NCI-H345 treated with DMSO at 0.1 percent for 48 hours (cell line): ENCODE results near the gene SLAMF8.

Experiments used
- DNase-seq: peaks from one replicate; lab custom pipeline; 2025; ENCODE audit not compliant: unreplicated experiment; lab: John Stamatoyannopoulos, UW

Gene SLAMF8

DNA sequence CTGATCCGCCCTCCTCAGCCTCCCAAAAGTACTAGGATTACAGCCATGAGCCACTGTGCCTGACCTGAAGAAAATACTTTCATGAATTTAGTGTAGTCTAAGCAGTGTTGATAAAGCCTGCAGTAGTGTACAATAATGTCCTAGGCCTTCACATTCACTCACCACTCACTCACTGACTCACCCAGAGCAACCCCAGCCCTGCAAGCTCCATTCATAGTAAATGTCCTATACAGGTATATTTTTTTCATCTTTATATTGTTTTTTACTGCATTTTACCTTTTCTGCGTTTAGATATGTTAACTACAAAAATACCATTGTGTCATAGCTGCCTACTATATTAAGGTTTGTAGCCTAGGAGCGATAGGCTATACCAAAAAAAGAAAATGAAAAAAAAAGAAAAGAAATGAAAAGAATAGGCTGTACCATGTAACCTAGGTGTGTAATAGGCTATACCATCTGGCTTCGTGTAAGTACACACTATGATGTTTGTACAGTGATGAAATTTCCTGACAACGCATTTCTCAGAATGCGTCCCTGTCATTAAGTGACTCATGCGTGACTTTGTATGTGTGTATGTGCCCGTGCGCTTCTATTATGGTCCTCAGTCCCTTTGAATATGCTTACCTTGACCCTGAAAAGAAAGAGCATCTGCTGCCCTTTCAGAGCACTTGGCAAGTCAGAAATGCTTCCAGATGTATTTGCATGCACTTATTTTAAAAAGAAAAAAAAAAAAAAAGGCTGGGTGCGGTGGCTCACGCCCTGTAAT lies 9.2 kb upstream of the SLAMF8 start:
- peak; percentile 81 for DNase-seq

DNA sequence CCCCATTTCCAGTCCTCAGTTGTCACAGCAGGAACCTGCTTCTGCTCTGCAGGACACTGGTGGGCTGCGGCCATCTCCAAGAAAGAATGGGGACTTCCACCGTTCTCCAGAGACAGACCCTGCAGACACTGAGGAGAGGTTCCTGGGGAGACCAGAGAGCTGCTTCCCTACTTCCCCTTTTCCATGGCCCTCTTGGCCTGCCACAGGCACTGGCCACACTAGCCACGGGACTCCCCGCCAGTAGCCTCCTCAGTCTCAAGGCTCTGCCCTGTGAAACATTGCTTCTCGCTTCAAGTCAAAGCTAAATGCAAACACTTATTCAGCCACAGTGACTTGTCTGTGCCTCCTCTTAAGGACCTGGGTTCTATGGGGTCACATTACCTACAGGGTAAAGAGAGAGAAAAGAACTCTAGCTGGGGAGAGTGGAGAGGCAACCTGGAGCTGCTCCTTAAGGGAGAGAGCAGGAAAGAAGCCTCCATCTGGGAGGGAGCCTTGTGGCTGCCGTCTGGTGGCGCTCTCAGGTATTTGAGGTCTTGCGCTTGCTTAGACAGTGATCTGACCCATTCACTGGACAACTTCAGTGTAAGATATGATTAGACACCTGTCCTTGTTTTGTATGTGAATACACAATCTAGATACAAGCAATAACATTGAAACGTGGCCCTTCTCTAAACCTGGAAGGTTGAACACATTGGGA lies 5.4 kb upstream of the SLAMF8 start:
- DNase-seq, result no peak

DNA sequence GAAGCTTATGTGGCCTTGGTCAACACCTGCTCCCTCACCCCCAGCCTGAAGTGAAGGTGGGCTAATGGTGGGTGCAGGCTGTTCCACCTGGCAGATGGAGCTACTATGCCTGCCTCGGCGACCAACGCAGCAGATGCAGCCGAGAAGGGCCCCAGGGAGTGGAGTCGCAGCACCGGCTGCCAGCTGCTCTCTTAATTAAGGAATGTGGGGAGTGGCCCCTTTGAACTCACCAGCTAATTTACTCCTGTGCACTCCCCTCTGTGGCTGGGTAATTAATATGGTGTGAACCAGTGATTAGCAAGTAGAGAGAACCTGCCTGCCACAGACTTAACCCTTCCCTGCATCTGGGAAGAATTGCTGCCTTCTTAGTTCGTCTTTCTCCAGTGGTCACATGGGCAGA lies 3.3 kb upstream of the SLAMF8 start:
- DNase-seq, result peak; percentile 11

DNA sequence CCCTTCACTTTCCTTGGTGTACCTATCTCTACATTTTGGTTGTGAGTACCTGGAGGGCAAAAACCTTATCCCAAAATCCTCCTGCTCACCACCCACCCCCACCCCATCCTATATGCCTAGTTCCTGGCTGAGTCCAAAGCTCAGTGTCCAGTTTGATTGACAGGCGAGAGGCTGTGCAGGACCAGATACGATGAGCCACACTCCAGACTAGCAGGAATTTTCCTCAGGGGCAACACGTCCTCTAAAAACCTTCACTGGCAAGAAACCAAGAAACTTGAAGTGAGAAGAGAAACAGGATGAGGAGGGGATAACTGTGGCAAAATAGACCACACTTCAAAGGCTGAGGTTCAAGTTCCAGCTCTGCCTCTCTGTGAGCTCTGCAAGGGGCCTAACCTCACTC lies 1.1 kb upstream of the SLAMF8 start:
- no peak for DNase-seq

DNA sequence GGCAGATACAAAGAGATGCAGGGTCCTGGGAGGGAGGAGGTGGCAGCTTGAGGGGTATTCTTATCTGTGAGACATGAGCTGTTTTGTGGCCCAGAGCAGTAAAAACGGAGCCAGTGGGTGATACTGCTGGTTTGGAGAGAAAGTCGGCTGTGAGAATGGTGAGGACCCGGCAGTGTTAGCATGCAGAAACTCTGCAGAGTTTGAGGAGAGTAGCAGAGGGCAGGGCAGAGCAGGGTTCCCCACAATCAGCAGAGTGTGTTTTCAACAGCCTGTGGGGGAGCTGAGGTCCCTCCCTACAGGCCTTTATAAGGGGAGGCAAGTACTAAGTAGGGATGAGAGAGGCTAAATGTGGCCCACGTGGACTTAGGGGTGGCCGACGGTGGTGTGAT lies 423 bp downstream of the SLAMF8 start:
- DNase-seq, result no peak

DNA sequence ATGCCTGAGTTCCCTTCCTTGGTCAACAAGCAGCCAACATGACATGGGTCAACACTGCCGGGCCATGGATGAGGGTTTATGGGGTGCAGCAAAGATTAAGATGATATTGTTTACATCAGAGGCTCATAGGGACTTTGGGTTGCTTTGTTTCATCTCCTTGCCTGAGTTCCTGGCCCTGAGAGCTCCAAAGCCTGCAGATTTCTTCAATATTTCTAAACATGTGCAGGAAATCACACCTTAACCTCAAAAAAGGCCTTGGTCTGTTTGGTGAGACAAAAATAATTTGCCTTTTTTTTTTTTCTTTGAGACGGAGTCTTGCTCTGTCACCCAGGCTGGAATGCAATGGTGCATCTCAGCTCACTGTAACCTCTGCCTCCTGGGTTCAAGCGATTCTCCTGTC lies 876 bp downstream of the SLAMF8 start:
- DNase-seq, result no peak

DNA sequence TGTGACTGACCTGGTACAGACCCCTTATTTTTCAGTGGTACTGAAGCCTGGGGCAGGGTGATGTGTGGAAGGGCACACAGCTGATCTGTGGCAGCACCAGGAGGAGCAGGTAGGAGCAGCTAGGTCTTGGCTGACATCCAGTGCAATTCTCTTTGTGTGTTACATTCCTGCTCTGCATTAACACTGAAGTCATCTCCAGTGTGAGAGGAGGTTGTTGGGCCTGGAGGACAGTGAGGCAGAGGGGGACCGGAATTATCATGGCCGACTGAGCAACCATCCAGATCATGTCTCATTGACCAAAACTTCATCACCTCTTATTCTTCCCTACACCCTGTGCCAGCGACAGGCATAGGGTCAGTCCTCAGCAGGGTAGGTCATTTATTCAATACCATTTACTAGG lies 1.5 kb downstream of the SLAMF8 start:
- DNase-seq, result no peak

DNA sequence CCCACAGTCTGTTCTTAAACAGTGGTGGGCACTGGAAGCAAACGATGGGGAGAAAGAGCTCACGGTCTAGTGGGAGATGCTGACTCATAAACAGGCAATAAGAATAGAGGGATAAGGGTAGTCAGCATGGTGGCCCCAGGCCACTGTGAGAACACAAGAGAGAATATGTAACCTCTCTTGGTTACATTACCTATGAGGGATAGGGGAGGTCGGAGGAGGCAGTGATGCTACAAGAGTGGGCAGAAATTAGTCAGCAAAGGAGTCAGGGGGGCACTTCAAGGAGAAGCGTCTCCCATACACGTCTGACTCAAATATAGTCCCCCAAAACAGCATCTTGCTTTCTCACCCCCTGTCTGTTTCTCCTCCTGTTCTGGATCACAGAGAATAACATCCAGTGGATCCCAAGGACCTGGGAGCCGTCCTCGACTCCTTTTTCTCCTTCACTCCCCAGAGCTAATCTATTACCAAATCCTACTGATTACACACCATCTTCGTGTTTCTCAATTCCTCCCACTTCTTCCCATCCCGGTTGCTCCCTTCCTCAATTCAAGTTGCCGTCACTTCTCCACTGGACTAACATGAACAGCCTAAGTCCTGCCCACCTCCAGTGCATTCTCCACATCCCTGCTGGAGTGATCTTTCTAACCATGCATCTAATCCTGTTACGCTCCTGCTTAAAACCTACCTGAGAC lies 2.1 kb downstream of the SLAMF8 start:
- DNase-seq, result no peak

DNA sequence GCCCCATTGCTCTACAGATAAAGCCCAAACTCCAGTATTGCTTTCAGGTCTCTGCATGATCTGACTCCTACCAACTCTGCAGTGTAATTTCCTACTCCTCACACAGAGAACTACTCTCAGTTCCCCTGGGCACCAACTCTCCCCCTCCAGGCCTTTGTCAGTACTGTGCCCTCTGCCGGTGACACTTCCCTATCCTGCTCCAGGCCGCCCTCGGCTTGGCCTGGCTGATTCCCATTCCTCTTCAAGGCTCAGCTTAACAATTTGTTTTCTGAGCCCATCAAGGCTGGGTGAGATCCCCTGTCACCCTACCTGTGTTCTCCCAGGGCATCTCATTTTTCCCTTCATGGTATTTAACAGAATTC lies 2.6 kb downstream of the SLAMF8 start:
- no peak for DNase-seq

DNA sequence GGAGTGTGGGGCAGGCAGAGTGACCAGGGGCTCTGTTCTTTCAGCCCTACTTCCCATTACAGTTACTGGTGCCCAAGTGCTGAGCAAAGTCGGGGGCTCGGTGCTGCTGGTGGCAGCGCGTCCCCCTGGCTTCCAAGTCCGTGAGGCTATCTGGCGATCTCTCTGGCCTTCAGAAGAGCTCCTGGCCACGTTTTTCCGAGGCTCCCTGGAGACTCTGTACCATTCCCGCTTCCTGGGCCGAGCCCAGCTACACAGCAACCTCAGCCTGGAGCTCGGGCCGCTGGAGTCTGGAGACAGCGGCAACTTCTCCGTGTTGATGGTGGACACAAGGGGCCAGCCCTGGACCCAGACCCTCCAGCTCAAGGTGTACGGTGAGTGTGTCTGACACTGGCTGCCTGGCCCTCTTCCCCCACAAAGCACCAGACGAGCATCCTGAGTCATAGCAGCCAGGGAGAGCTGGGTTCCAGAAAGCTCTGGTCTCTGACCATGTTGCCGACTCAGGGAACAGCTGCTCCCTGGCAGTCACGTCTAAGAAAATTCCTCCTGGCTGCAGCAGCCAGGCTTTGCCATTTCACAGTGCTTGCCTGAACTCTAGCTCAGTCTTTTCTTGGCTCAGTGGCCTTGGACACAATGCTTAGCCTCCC lies 3.3 kb downstream of the SLAMF8 start:
- DNase-seq, result no peak

DNA sequence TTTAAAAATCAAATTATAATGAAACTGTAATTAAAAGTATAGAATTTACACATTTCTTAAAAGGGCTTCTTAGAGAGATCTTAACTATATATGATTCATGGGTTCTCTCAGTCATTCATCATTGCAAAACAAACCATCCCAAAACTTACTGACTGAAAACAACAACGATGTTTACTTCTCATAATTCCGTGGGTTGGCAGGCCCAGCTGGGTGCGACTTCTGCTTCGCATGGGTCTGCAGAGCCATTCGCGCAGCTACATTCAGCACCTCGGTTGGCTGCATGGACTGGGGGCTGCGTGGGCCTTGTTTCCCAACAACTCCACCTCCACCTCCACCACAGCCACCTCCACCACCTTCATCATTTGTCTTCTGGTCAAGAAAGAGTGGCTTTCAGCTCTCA lies 4.0 kb downstream of the SLAMF8 start:
- no peak for DNase-seq

DNA sequence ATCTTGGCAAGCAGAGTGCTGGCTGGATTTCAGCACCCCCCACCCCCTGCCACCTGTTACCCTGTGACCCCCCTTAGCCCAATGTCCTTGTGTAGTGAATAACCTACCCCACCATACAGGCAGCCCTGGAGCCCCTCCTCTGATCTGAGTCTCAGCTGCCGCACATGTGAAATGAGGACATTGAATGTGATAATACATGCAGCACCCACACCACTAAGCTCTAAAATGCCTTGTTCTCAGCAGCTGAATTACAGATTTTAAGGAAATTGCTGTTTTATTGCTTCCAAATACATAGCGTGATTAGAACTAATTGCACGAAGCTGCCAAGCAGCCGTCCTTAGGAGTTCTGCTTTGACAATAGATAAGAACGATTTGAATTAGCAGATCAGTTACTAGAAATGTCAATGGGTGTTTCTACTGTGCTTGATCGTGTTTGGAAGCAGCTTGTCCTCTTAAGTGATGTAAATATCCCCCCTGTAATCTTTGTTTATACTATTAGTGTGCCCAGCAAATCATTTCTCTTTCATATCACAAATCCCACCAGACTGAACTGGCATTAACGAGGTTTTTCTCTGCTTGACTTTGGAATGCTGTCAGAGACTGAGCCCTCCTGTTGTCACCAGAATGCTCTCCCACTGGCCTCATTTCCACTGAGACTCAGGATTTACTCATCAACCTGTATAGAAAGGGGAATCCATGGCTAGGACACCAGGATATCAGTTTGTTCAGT lies 4.9 kb downstream of the SLAMF8 start:
- DNase-seq, result no peak

DNA sequence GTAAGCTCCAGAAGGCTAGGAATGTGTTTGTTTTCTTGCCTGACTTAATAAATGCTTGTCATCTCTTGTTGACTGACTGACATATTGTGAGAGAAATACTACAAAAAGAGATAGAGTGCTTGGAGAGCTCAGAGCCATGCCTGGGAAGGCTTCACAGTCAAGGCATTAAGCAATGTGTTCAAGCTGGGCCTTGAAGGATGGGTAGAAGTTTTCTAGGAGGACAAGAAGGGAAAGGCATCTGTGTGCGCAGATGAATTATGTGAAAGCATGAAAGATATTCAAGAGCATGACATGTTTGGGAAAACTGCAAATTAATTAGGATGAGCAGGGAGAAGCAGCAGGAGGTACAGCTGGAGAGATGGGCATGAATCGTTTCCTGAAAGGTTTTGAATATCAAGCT lies 5.6 kb downstream of the SLAMF8 start:
- no peak for DNase-seq

DNA sequence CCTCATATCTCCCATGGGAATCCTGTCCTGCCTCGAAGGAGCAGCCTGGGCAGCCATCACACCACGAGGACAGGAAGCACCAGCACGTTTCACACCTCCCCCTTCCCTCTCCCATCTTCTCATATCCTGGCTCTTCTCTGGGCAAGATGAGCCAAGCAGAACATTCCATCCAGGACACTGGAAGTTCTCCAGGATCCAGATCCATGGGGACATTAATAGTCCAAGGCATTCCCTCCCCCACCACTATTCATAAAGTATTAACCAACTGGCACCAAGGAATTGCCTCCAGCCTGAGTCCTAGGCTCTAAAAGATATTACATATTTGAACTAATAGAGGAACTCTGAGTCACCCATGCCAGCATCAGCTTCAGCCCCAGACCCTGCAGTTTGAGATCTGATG lies 8.7 kb downstream of the SLAMF8 start:
- DNase-seq, result no peak

DNA sequence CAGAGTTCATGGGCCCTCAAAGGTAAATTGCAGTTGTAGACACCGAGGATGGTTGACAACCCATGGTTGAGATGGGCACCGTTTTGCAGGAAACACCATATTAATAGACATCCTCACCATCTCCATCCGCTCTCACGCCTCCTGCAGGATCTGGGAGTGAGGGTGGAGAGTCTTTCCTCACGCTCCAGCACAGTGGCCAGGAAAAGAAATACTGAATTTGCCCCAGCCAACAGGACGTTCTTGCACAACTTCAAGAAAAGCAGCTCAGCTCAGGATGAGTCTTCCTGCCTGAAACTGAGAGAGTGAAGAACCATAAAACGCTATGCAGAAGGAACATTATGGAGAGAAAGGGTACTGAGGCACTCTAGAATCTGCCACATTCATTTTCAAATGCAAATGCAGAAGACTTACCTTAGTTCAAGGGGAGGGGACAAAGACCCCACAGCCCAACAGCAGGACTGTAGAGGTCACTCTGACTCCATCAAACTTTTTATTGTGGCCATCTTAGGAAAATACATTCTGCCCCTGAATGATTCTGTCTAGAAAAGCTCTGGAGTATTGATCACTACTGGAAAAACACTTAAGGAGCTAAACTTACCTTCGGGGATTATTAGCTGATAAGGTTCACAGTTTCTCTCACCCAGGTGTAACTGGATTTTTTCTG lies 9.3 kb downstream of the SLAMF8 start:
- no peak for DNase-seq

DNA sequence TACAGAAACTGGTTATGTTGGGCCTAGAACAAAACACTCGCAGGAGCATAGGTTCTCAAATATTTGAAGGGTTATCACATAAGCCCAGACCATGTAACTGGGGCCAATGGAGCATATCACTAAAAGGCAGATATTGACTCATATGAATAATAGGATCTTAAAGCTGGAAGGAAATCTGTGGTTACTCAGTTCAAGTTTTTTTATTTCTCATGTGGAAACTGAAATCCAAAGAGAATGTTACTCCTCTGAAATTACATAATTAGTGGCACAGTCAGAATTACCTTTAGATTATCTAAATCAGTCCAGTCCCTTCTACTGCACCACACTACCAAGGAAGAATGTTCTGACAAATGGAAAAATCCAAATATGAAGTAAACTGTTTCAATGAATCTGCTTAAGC lies 12.0 kb downstream of the SLAMF8 start:
- DNase-seq, result no peak

DNA sequence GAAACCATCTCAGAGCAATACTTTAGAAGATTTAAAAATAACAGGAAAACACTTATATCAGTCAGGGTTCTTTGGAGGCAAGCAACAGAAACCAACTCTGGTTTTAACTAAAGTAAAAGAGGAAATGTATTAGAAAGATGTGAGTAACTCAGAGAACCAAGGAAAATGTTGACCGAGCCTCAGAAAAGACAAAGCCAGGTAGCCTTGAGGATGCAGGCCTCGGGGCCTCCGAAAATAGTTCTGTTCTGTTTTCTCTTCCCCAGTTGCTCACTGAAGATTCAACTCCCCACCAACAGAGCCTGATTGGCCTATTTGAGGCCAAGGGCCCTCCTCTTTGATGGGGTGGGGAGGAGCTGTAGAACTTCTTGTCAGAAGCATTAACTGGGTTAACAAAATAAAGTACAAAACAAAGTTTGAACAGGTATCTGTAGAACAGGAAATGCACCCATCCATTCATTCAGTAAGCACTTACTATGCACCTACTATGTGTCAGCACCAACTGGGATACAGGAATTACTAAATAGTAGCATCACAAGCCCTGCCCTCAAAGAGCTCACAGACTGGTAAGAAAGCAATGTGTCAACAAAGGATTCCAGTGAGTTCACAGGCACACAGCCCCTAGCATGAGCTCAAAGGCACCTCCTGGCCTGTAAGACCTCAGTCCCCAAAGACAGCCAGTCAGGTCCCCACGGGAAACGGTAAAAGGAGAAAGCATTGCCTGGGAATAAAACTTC lies 12.6 kb downstream of the SLAMF8 start:
- DNase-seq, result no peak

DNA sequence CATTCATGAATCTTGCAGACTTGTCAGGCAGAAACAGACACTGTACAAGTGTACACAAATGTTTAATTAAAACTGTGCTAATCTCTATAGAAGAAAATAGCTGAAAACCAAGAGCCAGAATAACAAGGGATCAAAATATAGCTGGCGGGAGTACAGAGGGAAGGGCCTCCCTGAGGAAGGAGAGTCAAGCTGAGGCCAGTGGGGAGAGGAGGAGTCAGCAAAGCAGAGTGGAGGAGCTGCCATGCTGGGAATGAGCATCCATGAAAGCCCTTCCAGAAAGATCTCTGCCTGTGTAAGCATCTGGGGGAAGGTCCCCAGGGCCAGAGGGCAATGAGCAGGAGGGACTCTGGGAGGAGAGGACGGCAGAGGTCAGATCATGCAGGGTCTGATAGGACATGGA lies 15.1 kb downstream of the SLAMF8 start:
- no peak for DNase-seq

DNA sequence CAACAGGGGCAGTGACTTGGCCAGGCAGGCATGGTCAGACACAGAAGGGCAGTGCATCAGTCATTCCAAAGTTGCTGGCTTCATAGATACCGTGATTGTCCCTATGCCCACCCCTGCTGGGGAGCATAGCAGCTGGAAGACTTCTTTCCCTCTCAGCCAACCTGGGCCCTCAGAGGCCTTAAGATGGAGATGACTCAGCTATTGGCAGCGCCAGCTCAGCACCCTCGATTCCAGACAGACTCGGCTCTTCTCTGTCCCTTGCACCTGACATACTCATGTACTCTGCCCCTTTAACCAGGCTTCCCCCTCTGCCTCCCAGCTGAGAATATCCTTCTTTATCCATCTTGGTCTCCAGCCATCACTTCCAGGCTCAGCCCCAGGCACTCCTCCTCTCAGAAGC lies 16.8 kb downstream of the SLAMF8 start:
- no peak for DNase-seq
